ENCODE data around the gene ANO2.

Gene ANO2

DNA sequence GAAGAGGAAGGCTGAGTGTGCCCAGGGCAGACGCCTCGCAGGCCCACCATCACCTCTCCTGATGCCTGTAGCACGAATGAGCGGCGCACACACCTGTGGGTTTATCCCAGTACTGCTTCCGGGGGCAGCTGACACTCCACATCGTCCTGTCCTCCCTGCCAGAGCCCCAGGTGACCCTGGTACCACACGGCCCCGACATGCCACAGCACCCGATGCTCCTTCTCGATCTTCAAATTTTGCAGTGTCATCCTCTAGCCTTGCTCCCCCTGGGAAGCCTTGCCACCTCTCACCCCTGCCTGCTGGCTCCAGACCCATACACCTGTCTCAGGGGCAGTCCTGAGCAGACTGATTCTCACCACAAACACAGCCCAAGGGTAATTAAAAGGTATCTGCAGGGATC lies 40.6 kb downstream of the ANO2 start:
- H3K4me3 ChIP-seq (ENCODE audit: low read depth, low read length) = no peak overlapping the region
- DNase-seq (ENCODE audit: low read depth) = no peak
- TF ChIP-seq, protein P1, sequence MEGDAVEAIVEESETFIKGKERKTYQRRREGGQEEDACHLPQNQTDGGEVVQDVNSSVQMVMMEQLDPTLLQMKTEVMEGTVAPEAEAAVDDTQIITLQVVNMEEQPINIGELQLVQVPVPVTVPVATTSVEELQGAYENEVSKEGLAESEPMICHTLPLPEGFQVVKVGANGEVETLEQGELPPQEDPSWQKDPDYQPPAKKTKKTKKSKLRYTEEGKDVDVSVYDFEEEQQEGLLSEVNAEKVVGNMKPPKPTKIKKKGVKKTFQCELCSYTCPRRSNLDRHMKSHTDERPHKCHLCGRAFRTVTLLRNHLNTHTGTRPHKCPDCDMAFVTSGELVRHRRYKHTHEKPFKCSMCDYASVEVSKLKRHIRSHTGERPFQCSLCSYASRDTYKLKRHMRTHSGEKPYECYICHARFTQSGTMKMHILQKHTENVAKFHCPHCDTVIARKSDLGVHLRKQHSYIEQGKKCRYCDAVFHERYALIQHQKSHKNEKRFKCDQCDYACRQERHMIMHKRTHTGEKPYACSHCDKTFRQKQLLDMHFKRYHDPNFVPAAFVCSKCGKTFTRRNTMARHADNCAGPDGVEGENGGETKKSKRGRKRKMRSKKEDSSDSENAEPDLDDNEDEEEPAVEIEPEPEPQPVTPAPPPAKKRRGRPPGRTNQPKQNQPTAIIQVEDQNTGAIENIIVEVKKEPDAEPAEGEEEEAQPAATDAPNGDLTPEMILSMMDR (conservative IDR thresholded peaks at IDR 0.05; ENCODE audit: low read depth, low read length) = no peak

DNA sequence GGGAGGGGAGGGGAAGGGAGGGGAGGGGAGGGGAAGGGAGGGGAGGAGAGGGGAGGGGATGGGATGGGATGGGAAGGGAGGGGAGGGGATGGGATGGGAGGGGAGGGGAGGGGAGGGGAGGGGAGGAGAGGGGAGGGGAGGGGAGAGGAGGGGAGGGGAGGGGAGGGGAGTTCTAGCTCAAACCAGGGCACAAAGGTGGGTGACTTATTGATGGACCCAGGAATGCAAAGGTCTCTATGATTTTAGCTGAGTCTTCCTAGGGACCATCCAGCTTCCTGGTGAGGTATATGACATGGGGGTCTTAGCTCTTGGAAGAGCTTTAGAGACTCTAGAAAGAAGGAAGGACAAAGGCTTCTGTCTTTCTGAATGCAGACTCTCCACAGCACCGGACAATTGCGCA lies 42.3 kb downstream of the ANO2 start:
- DNase-seq (ENCODE audit: low read depth) = no peak
- H3K4me3 ChIP-seq (ENCODE audit: low read depth, low read length) = no peak overlapping the region
- TF ChIP-seq, protein P1 (conservative IDR thresholded peaks at IDR 0.05; ENCODE audit: low read depth, low read length) = no peak

DNA sequence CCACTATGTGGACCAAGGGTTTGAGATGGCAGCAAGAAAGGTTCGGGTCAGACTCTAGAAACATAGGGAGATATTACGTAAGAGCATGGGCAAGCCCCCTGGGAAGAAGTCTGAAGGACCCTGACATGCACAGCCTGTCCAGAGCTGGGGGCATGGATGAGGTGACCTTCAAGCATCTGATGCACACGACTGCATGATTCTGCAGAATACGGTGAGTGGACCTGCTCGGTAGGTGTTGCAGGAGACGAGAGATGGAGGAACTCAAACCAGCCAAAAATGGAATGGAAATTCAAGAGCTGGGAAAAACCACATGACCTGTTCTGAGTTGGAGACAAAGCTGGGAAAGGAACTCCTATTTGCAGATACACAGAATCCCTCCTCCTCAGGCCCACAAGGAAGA lies 43.6 kb downstream of the ANO2 start:
- DNase-seq (ENCODE audit: low read depth) = no peak
- no peak overlapping the region for H3K4me3 ChIP-seq (ENCODE audit: low read depth, low read length)
- TF ChIP-seq, protein P1 (conservative IDR thresholded peaks at IDR 0.05; ENCODE audit: low read depth, low read length) = no peak

DNA sequence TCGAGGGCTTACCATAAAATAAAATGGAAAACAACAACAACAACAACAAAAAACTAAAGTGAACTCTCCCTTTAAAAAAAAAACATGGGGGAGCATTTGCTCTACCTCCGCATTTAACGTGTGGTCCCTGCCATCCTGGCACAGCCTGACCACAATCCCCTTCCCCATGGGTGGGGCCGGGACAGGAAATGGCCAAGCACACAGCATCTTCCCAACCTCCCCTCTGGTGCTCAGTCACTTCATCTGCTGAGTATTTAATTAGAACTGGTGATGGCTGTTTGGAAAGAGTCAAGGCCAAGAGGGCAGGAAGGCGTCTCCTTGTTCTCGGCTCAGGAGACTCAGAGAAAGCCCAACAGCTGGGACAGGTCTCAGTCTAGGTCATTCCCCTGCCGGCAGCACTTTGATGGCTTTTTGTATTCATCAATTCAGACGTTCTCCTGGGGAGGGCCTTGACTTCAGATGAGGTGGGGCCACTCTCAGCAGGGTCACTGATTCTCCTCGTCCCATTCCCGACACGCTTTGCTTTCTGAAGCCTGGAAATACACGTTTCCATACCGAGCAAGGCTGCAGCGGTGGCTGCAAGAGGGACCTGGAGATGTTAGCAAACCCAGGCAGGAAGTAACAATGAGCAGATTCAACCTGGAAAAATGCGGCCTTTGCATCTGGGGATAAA lies 44.4 kb downstream of the ANO2 start:
- TF ChIP-seq, protein P1 (conservative IDR thresholded peaks at IDR 0.05; ENCODE audit: low read depth, low read length) = no peak
- no peak for DNase-seq (ENCODE audit: low read depth)

DNA sequence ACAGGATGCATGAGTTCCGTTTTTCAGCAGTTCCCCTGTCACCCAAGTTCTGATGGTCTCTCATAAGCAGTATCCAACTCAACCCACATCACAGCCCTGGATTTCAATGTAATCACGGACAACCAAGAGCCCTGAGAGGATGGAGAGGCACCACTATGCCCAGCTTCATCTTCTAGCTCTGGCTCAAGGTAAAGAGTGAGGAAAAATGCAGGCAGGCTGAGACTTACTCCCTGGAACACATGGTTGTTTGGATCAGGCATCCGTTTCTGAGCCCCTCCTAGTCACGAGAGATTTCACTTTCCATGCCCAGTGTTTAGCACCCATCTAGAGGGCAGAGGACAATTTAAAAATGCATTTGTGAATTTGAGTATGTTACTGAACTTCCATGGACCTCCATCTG lies 45.0 kb downstream of the ANO2 start:
- TF ChIP-seq, protein P1 (conservative IDR thresholded peaks at IDR 0.05; ENCODE audit: low read depth, low read length) = no peak
- H3K4me3 ChIP-seq (ENCODE audit: low read depth, low read length) = no peak overlapping the region
- DNase-seq (ENCODE audit: low read depth) = no peak

More for the DNA sequence above, 44.4 kb downstream of the ANO2 start:
- H3K4me3 ChIP-seq (ENCODE audit: low read depth, low read length) = no peak overlapping the region

DNA sequence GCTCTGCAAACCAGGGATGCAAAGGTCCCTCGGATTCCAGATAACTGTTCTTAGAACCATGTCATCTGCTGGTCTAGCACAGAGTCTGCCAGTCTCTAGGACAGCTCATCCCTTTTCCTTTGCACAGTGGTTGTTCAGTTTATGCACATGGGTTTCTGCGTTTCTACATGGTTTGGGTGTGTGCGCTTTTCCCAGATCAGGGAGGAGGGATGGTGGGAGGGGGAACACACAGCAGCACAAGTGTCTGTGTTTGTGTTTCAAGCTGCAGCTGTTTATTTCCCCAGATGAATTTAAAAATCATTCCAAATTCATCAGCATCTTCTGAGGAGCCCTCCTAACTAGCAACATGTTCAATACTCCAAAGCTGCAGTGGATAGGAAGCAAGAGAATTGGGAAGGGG lies 45.4 kb downstream of the ANO2 start:
- TF ChIP-seq, protein P1 (conservative IDR thresholded peaks at IDR 0.05; ENCODE audit: low read depth, low read length) = no peak
- no peak for DNase-seq (ENCODE audit: low read depth)
- no peak overlapping the region for H3K4me3 ChIP-seq (ENCODE audit: low read depth, low read length)

DNA sequence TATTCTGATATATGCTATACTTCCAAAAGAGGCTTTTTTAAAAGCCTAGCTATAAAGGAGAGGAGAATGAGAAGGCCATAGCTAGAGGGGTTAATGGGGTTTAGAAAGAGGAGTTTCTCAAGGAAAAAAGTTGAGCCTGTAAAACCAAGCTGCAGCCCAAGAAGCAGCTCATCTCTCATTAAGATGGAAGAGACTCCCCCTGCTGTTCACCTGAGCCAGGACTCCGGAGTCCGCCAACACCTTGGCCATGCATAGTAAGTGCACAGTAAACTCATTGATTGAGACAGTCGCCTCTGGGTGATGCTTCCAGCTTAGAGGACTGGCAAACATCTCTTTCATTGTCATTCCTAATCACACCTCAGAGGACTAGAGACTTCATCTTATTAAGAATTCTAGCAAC lies 46.2 kb downstream of the ANO2 start:
- no peak for DNase-seq (ENCODE audit: low read depth)
- H3K4me3 ChIP-seq (ENCODE audit: low read depth, low read length) = no peak overlapping the region
- TF ChIP-seq, protein P1 (conservative IDR thresholded peaks at IDR 0.05; ENCODE audit: low read depth, low read length) = no peak

Measured in choroid plexus epithelial cell (primary cell).